Endothelial cell of umbilical vein (primary cell): ENCODE results near the gene CTNND2. TPM values are rescaled to one million over a fixed set of nuclear protein-coding genes. Genes with fewer than 3 reads are reported as not detected.

Source experiments
- BruUV-seq: library from RNA; stranded (reverse); fragments of 400-500 nt; replicated peaks from 2 replicates; lab custom pipeline; 2021; lab: Mats Ljungman, UMichigan
- CTCF ChIA-PET: fragments of 300-600, 350-600 bp; sonication (Branson Sonifier 250); formaldehyde crosslinking; loops from one replicate; lab custom pipeline; 2021; ENCODE audit warnings: antibody characterized with exemption, inconsistent platforms; lab: Charles Lee
- POLR2A ChIA-PET: fragments of 300-600, 350-600 bp; sonication (Branson Sonifier 250); formaldehyde crosslinking; loops from one replicate; lab custom pipeline; 2021; ENCODE audit warnings: antibody characterized with exemption, inconsistent platforms; lab: Charles Lee
- DNase-seq: peaks from one replicate; pipeline ENCODE4 v3.0.0-alpha.2; 2011; ENCODE audit warnings: low read depth, low spot score
- FAIRE-seq: peaks from 2 replicates; lab custom pipeline; 2011; peaks lifted over from hg19 to GRCh38; lab: Jason Lieb, UNC
- H2AFZ ChIP-seq: 2 replicates; pipeline ENCODE4 v1.6.0; 2012; ENCODE audit warnings: low read depth, low read length, control low read depth, inconsistent platforms
- H3K27ac ChIP-seq: 2 replicates; pipeline ENCODE4 v1.5.1; 2011; ENCODE audit warnings: low read depth, mild to moderate bottlenecking, control low read depth, low read length, moderate library complexity; ENCODE audit not compliant: insufficient read depth
- H3K27me3 ChIP-seq, 2 experiments: 2 replicates each; pipeline versions ENCODE4 v1.6.0 to v1.6.1; 2011; ENCODE audit warnings: low read length in 2 of 2, mixed read lengths in 1 of 2; ENCODE audit not compliant: control insufficient read depth in 2 of 2, insufficient read depth in 2 of 2
- H3K36me3 ChIP-seq, 2 experiments: 2 replicates in 1 of 2; 3 replicates in 1 of 2; pipeline ENCODE4 v1.5.1; 2011; ENCODE audit warnings: low read length in 2 of 2, mild to moderate bottlenecking in 1 of 2, moderate library complexity in 1 of 2; ENCODE audit not compliant: control insufficient read depth in 2 of 2, insufficient read depth in 2 of 2; ENCODE audit errors: extremely low read depth in 1 of 2
- H3K4me1 ChIP-seq: 3 replicates; pipeline ENCODE4 v1.5.1; 2011; ENCODE audit warnings: mild to moderate bottlenecking, low read length; ENCODE audit not compliant: control insufficient read depth, insufficient read depth; ENCODE audit errors: extremely low read depth
- H3K4me2 ChIP-seq: 2 replicates; pipeline ENCODE4 v1.6.1; 2011; ENCODE audit warnings: low read length, control low read depth, mixed read lengths; ENCODE audit not compliant: insufficient read depth
- H3K4me3 ChIP-seq, 3 experiments: fragments of 200-600 bp in 1 of 3; sonication (generic), shearing (Covaris generic) in 1 of 3; replicated peaks in 1 of 3; 2 replicates each; pipeline ENCODE4 v1.5.1; 2011 to 2016; ENCODE audit warnings: control low read depth in 3 of 3, low read length in 3 of 3, mild to moderate bottlenecking in 2 of 3, inconsistent platforms in 1 of 3, low read depth in 1 of 3, moderate library complexity in 1 of 3; ENCODE audit not compliant: insufficient read depth in 1 of 3
- H3K79me2 ChIP-seq: 2 replicates; pipeline ENCODE4 v1.6.0; 2012; ENCODE audit warnings: low read length, inconsistent platforms; ENCODE audit not compliant: control insufficient read depth, insufficient read depth
- H3K9ac ChIP-seq: replicated peaks from 2 replicates; pipeline ENCODE3; 2011; ENCODE audit warnings: low read length, control low read depth; ENCODE audit not compliant: insufficient read depth; ENCODE audit errors: extremely low read depth
- H3K9me1 ChIP-seq: replicated peaks from 3 replicates; pipeline ENCODE4 v1.6.0; 2011; ENCODE audit warnings: mild to moderate bottlenecking, low read length; ENCODE audit not compliant: control insufficient read depth, insufficient read depth; ENCODE audit errors: extremely low read depth
- H3K9me3 ChIP-seq: replicated peaks from 2 replicates; pipeline ENCODE4 v1.5.1; 2012; ENCODE audit warnings: low read length, inconsistent platforms; ENCODE audit not compliant: control insufficient read depth, insufficient read depth
- H4K20me1 ChIP-seq: replicated peaks from 2 replicates; pipeline ENCODE3; 2011; ENCODE audit warnings: mild to moderate bottlenecking, low read length; ENCODE audit not compliant: control insufficient read depth, insufficient read depth; ENCODE audit errors: extremely low read depth
- EZH2 ChIP-seq: IDR thresholded peaks from 2 replicates; pipeline ENCODE4 v1.6.1; 2012; ENCODE audit warnings: borderline replicate concordance, low read depth, mild to moderate bottlenecking, moderate library complexity, low read length, inconsistent platforms; ENCODE audit not compliant: severe bottlenecking
- FOS ChIP-seq: IDR thresholded peaks from 2 replicates; pipeline ENCODE4 v1.6.1; 2011; ENCODE audit warnings: mild to moderate bottlenecking, low read length, moderate library complexity, borderline replicate concordance; ENCODE audit not compliant: insufficient read depth
- GATA2 ChIP-seq: IDR thresholded peaks from 2 replicates; pipeline ENCODE4 v1.7.0; 2011; ENCODE audit warnings: low read depth, mild to moderate bottlenecking, moderate library complexity, mixed read lengths, low read length; ENCODE audit not compliant: insufficient read length, insufficient read depth
- JUN ChIP-seq: IDR thresholded peaks from 2 replicates; pipeline ENCODE4 v1.6.1; 2011; ENCODE audit warnings: borderline replicate concordance, low read depth; ENCODE audit not compliant: insufficient read length, insufficient read depth
- MYC ChIP-seq: IDR thresholded peaks from one replicate; pipeline ENCODE4 v1.6.1; 2011; ENCODE audit warnings: mild to moderate bottlenecking, low read depth, low read length
- POLR2A ChIP-seq: IDR thresholded peaks from 2 replicates; pipeline ENCODE4 v1.6.1; 2012; ENCODE audit warnings: low read depth, mild to moderate bottlenecking, control low read depth, low read length
- POLR2AphosphoS5 ChIP-seq: IDR thresholded peaks from 2 replicates; pipeline ENCODE4 v1.6.1; 2012; ENCODE audit warnings: low read depth, mild to moderate bottlenecking, control low read depth, low read length, moderate library complexity; ENCODE audit not compliant: insufficient read depth
- dilution Hi-C: fragments of 300-500 bp; cut with MboI; formaldehyde crosslinking; loops from one replicate; pipeline ENCODE4 v1.15.0; 2019; ENCODE audit warnings: low sequenced_read_pairs; ENCODE audit not compliant: extremely low pct_ligation_motif_present
- intact Hi-C: fragments of 100-400 bp; cut with micrococcal nuclease; formaldehyde crosslinking; loops from one replicate; pipeline ENCODE4 v1.10.0; 2022
- polyA plus RNA-seq, 4 experiments: library from polyadenylated mRNA; depleted of rRNA in 3 of 4; stranded (reverse) in 3 of 4; unstranded in 1 of 4; fragments of >200 nt; gene quantifications; 2 replicates each; pipeline versions ENCODE4 v1.2.1 to v1.2.3, GENCODE V29; 2011 to 2012; ENCODE audit warnings: missing spikeins in 1 of 4
- total RNA-seq: library from RNA; stranded (reverse); gene quantifications from 2 replicates; pipeline ENCODE4 v1.2.3, GENCODE V29; 2021
- TF ChIP-seq, protein P1 (sequence below), 2 donors: IDR thresholded peaks; 1 replicate in 1 of 2; 2 replicates in 1 of 2; pipeline ENCODE4 v1.5.1; 2011; ENCODE audit warnings: low read length in 2 of 2, mild to moderate bottlenecking in 2 of 2, moderate library complexity in 2 of 2, control low read depth in 1 of 2, inconsistent platforms in 1 of 2, low read depth in 1 of 2; ENCODE audit not compliant: insufficient read depth in 1 of 2; ENCODE audit errors: extremely low read depth in 1 of 2
- TF ChIP-seq, protein P2 (sequence below): IDR thresholded peaks from 2 replicates; pipeline ENCODE4 v1.6.1; 2011; ENCODE audit not compliant: insufficient read depth, insufficient read length

Gene CTNND2
- total and polyA plus RNA-seq, 2 donors (not counting 3 experiments of a cell fraction or from before 2014, with no cell fraction given), result not detected

DNA sequence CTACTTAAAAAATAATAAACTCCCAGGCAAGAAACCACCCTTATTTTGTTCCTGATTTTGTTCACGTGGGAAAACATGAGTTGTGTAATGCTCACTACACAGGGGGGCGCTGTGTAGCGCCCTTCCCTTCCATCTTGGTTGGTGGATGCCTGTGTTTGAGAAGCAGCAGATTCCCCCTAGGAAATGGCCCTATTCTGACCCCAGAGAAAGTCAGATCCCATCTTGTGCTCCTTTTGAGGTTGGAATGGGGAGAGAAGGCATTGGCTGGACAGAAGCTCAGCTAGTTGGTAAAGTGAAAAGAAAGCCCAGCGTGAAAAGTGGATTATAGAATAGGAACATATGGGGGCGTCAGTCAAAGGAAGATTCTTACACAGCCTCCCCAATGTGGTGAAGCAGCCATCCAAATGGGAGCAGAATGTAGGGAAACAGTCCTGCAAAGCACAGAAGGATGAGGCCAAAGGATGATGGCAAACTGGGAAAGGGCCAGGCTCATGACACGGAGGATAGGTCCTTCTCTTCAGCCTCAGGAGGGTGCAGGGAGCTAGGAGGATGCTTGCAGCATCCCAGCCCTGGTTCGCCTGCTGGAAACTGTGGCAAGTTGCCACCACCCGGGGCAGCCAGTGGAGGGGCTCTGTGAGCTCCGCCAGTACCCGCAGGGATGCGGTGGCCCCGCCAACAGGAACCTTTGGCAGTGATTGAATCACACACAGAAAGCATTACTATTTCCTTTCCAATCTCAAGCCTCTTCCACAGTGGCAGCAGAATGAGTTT, 829.0 kb downstream of the CTNND2 start:
- Histone ChIP-seq H3K9ac (no peak overlapping the region), H3K9me3 (no peaks in the 10 kb centered on the region), H3K27ac (no peak overlapping the region), H3K4me2 (no peak overlapping the region), H3K9me1 (no peaks in the 10 kb centered on the region), H4K20me1 (no peaks in the 10 kb centered on the region), H3K79me2 (no peaks in the 10 kb centered on the region), H3K36me3 (no peaks in the 10 kb centered on the region), H3K4me1 (no peaks in the 10 kb centered on the region), H3K4me3 (no peak overlapping the region), H2AFZ (no peak overlapping the region), H3K27me3 (no peaks in the 10 kb centered on the region)
- FAIRE-seq, result no peak
- TF ChIP-seq GATA2 (no peak), JUN (no peak), POLR2A (no peak), FOS (no peak), POLR2AphosphoS5 (no peak)
- no TSS peak for BruUV-seq
- CTCF ChIA-PET, result no interaction called here
- intact Hi-C loops, result no loop called here
- dilution Hi-C loops, result no loop called here
- no peak for DNase-seq
- POLR2A ChIA-PET, result no interaction called here

DNA sequence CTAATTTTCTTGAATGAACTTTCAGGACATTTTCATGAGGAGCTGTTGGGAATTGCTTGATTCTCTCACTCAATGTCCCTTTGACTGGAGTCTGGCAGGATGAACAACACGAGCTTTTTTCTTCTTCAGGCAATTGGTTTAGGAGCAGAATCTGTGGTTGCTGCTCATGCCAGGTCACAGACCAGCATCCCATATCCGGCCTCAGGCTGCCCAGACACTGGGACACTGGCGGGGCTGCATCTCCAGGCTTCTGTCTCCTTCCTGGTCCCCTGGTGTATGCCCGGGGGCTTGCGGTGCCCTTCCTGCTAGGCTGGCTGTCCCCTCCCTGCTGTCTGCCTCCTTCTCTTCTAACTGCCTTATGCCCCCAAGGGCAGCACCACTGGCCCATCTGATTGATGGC, 831.7 kb downstream of the CTNND2 start:
- no peak overlapping the region for H3K4me3 ChIP-seq
- H3K4me1 ChIP-seq, result no peaks in the 10 kb centered on the region
- intact Hi-C loops (no loop called here), dilution Hi-C loops (no loop called here)
- no peaks in the 10 kb centered on the region for H3K79me2 ChIP-seq
- H3K9ac ChIP-seq, result no peak overlapping the region
- CTCF ChIA-PET, result no interaction called here
- no peaks in the 10 kb centered on the region for H3K27me3 ChIP-seq
- POLR2A ChIA-PET, result no interaction called here
- H3K9me1 ChIP-seq, result no peaks in the 10 kb centered on the region
- no peaks in the 10 kb centered on the region for H3K9me3 ChIP-seq
- no peaks in the 10 kb centered on the region for H3K36me3 ChIP-seq
- FAIRE-seq, result no peak
- TF ChIP-seq POLR2A (no peak), JUN (no peak), FOS (no peak), MYC (no peak), GATA2 (no peak), POLR2AphosphoS5 (no peak), EZH2 (no peak)
- TF ChIP-seq, protein P1, sequence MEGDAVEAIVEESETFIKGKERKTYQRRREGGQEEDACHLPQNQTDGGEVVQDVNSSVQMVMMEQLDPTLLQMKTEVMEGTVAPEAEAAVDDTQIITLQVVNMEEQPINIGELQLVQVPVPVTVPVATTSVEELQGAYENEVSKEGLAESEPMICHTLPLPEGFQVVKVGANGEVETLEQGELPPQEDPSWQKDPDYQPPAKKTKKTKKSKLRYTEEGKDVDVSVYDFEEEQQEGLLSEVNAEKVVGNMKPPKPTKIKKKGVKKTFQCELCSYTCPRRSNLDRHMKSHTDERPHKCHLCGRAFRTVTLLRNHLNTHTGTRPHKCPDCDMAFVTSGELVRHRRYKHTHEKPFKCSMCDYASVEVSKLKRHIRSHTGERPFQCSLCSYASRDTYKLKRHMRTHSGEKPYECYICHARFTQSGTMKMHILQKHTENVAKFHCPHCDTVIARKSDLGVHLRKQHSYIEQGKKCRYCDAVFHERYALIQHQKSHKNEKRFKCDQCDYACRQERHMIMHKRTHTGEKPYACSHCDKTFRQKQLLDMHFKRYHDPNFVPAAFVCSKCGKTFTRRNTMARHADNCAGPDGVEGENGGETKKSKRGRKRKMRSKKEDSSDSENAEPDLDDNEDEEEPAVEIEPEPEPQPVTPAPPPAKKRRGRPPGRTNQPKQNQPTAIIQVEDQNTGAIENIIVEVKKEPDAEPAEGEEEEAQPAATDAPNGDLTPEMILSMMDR (IDR thresholded peaks at IDR 0.05; ENCODE audit: extremely low read depth in 1 of 2, insufficient read depth in 1 of 2, low read depth in 1 of 2, low read length in 2 of 2), result no peak
- TF ChIP-seq, protein P2, sequence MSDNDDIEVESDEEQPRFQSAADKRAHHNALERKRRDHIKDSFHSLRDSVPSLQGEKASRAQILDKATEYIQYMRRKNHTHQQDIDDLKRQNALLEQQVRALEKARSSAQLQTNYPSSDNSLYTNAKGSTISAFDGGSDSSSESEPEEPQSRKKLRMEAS, result no peak
- no peak overlapping the region for H3K4me2 ChIP-seq
- no peak overlapping the region for H3K27ac ChIP-seq
- no TSS peak for BruUV-seq
- H4K20me1 ChIP-seq, result no peaks in the 10 kb centered on the region
- no peak for DNase-seq
- no peak overlapping the region for H2AFZ ChIP-seq
